HepG2 (cell line): ENCODE data around the gene DGUOK.

Experiments used
- FUBP1 ChIP-seq: sonication (generic); formaldehyde crosslinking; IDR thresholded peaks from 2 replicates; pipeline ENCODE4 v1.5.1; 2020; ENCODE audit warnings: missing genetic modification reagents, mild to moderate bottlenecking, borderline replicate concordance
- NFATC3 ChIP-seq: sonication (generic); formaldehyde crosslinking; IDR thresholded peaks from 2 replicates; pipeline ENCODE4 v1.5.1; 2020; ENCODE audit warnings: mild to moderate bottlenecking, missing genetic modification reagents
- POLR2AphosphoS5 ChIP-seq: IDR thresholded peaks from 2 replicates; pipeline ENCODE4 v1.6.1; 2012; ENCODE audit warnings: low read depth, low read length
- ZNF318 ChIP-seq: sonication (generic); formaldehyde crosslinking; IDR thresholded peaks from 2 replicates; pipeline ENCODE4 v1.4.0; 2020; ENCODE audit warnings: mild to moderate bottlenecking, missing genetic modification reagents
- ZNF710 ChIP-seq: sonication (generic); formaldehyde crosslinking; IDR thresholded peaks from 2 replicates; pipeline ENCODE4 v1.5.0; 2020; ENCODE audit warnings: mild to moderate bottlenecking, missing genetic modification reagents, borderline replicate concordance

GRCh38 chr2:73976803-73977202, 50.1 kb downstream of the DGUOK start:
- no peak for TF ChIP-seq POLR2AphosphoS5
- no peak for TF ChIP-seq NFATC3 (CRISPR knock-in tag)
- no peak for TF ChIP-seq ZNF710
- TF ChIP-seq ZNF318 (CRISPR knock-in tag) = no peak
- TF ChIP-seq FUBP1 (CRISPR knock-in tag) = no peak
